Erythroblast (primary cell): ENCODE data around the gene IL31.

Source experiments
- GATA1 ChIP-seq: IDR thresholded peaks from 2 replicates; pipeline ENCODE4 v1.6.1; 2011; ENCODE audit warnings: low read depth, mild to moderate bottlenecking, control low read depth, low read length, moderate library complexity
- POLR2A ChIP-seq: IDR thresholded peaks from 2 replicates; pipeline ENCODE4 v1.6.1; 2011; ENCODE audit warnings: mild to moderate bottlenecking, low read length

GRCh38 chr12:122140467-122141257, 33.4 kb downstream of the IL31 start:
- TF ChIP-seq POLR2A = no peak
- TF ChIP-seq GATA1 = no peak
